GM19452 (cell line): ENCODE results near the gene ARMC12.
"Not testable (repeated sequence)": the region's sequence is repeated elsewhere in the genome, so short reads cannot be mapped to it uniquely, and the experiment has no call there.

Experiments
- ATAC-seq: cut with Tn5 transposase; IDR thresholded peaks from one replicate; pipeline ENCODE4 v1.9.1; 2021; ENCODE audit not compliant: unreplicated experiment

ARMC12 gene, protein sequence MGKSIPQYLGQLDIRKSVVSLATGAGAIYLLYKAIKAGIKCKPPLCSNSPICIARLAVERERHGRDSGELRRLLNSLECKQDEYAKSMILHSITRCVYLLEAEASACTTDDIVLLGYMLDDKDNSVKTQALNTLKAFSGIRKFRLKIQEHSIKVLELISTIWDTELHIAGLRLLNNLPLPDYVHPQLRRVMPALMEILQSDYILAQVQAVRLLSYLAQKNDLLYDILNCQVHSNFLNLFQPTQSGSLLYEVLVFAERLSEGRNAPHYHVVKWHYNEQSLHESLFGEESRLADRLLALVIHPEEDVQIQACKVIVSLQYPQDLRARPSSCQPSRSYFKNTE

DNA sequence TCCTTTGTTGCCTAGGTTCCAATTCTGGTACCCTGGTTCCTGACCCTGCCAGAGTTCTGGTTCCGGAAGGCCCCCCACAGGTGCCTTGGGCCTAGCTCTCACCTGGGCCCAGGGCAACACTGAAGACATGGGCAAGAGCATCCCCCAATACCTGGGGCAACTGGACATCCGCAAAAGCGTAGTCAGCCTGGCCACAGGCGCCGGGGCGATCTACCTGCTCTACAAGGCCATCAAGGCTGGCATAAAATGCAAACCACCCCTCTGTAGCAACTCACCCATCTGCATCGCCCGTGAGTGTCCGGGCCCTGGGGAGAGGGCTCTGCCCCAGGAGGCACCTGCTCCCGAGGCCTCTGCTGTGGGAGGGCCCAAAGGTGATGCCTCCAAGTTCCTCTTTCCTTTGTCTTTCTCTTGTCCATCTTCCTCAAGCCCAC is at the start of gene ARMC12:
ARMC12 (plus strand) TSS at position 51 of the 431 bp plus-strand sequence; CDS start at position 128, 77 bp downstream.
- ATAC-seq: no peak

DNA sequence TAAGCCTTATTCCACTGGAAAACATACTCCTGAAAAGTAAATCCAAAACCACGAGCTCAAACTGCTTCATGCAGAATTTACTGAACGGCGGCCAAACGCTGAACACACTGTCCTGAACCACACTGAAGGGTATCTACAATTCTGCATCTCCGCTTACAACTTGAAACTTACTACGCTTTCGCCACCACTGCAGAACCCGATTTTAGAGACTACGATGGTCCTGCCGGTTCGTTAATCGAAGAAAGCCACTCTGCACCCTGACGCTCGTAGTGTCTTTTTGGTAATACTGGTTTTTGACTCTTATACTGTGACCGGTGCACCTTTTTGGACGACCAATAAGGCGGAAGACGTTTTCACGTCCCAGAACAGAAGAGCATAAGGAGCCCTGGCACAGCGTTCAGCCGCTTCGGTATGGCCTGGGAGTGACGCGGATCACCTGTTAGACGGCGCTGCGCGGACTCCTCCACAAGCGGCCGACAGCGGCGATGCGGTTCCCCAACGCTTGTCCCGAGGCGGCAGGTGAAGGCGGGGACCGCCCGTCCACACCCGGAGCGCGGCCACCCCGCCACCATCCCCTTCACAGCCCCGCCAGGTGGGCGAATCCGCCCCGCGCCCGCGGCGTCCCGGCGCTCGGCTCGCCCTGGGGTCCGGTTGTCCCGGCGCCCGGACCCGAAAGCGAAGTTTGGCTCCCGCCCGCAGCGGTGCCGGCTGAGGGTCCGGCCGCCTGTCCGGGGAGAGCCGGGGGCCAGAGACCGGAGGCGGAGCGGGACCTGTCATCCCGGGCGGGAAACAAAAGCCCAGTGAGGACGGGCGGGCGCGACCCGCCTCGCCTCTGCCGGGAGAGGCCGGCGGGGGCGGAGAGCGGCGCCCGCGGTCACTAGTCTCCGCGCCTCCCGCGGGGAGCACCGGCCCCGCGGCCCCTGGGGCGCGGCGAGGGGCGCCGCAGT is 48.9 kb upstream of the ARMC12 start:
- ATAC-seq: peak; percentile 37

DNA sequence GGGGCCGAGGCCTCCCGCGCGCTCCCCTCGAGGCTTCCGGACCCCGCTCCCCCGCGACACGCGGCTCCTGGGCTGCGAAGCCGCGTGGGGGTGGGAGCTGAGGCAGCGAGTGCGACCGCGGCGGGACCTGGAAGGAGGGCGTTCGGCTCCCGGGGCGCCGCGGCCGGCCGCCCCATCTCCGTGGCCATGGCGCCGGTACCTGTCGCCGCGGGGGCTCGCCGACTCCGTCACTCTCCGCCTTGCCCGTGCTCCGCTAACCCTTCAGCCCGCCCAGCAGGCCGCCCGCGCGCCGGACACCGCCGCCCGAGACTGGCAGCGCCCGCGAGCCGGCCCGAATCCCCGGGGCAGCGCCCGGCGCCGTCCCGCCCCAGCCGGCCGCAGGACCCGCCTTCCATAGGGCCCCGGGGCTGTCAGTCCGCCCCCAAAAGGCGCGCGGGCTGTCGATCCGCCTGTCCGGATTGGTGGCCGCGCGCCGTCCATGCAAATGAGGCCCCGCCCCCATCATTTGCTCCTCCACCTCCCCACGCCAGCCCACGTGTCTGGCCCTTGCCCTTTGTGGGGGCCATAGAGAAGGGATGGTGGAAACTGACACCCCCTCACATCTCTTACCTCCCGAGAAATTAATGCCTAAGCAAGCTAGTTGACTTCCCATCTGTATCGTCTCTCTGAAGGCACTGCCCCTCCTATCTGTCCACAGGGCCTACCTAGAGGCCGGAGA is 48.1 kb upstream of the ARMC12 start, which contains the start of gene FKBP5:
FKBP5 (minus strand) TSS at position 311 of the 718 bp plus-strand sequence. CDS start 46,091 bp downstream, outside the sequence.
- ATAC-seq: peak; percentile 84

DNA sequence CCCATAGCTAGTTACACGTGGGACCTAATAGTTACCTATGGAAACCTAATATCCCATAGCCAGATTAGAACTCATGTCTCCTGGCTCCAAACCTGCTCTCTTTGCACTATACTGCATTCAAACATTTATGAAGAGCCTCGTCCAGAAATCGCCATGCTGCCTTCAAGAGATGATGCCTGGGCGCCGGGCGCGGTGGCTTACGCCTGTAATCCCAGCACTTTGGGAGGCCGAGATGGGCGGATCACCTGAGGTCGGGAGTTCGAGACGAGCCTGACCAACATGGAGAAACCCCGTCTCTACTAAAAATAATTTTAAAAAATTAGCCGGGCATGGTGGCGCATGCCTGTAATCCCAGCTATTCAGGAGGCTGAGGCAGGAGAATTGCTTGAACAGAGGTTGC is 46.8 kb upstream of the ARMC12 start:
- not testable (repeated sequence) for ATAC-seq

DNA sequence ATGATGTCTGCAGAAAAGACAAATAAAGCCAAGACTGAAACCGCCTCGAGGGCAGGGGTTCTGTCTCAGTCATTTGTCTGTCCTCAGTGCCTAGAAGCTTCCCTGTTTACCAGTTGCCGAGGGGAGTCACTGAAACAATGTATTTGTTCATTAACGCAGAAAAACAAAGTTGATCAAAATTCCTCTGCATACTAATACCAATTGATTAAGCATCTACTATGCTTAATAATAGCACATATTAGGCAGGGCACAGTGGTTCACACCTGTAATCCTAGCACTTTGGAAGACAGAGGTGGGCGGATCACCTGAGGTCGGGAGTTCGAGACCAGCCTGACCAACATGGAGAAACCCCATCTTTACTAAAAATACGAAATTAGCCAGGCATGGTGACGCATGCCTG is 46.3 kb upstream of the ARMC12 start:
- ATAC-seq: no peak

DNA sequence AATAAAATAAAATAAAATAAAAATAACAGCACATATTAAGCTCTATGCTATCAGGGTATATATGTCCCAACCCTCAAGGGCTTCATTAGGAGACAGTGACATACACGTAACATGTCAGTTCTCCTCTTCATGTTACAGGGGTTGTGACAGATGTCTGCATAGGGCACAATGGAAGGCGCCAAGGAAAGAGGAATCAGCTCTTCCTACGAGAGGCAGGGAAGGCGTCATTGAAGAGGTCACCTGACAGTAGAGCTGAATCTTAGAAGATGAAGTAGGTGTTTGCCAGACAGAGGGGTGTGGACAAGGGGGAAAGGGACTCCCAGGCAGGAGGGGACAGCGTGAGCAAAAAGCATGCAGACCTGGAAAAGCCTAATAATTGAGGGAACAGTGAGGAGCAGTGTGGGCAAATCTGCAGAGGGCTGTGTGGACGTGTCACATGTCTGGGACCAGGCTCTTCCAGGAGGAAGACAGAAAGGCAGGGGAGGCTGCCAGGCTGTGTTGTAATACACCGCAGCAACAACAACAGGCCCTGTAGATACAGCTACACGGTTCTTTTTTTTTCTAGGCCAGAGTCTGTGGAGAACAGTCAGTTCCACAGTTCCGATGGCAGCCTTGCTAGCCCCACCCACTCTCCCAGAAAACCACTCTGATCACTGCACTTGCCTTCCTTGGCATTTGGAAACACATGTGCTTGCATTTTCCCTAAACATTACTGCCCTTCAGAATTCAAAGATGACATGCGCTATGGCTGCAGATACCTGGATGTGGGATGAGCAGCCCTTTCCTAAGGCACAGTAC is 45.6 kb upstream of the ARMC12 start:
- no peak for ATAC-seq

DNA sequence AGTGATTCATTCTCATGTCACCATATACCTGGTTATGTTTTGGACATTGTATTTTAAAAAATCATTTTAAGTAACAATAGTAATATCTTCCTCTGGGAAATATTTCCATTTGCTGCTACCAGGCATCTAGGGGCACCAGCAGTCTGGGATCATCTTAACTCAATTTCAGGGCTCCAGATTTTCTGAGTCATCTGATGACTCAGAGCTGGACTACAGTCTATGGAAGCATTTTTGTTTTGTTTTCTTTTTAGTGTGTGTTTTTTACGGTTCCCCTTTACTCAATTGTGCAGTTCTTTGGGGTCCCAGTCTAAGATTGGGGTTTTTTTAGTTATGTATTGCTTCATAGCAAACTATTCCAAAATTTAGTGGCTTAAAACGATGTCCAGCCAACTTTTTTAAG is 42.4 kb upstream of the ARMC12 start:
- no peak for ATAC-seq

DNA sequence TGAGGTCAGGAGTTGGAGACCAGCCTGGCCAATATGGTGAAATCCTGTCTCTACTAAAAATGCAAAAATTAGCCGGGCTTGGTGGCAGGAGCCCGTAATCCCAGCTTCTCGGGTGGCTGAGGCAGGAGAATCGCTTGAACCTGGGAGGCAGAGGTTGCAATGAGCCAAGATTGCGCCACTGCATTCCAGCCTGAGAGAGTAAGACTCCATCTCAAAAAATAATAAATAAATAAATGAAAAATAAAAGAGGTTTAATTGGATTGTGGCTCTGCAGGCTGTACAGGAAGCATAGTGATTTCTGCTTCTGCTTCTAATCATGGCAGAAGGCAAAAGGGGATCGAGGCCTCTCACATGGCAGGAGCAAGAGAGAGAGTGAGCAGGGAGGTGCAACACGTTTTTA is 38.4 kb upstream of the ARMC12 start:
- ATAC-seq: not testable (repeated sequence)

DNA sequence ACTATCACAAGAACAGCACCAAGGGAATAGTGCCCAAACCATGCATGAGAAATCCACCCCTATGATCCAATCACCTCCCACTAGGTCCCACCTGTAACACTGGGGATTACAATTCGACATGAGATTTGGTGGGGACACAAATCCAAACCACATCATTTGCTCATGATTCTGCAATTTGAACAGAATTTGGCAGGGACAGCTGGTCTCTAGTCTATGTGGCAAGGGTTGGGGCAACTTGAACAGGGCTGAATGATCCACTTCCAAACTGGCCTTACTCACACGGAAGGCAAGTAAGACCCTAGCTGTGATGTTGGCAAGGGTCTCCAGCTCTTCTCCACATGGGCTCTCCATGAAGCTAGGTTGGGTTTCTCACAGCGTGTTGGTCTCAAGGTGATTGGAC is 38.0 kb upstream of the ARMC12 start:
- no peak for ATAC-seq

DNA sequence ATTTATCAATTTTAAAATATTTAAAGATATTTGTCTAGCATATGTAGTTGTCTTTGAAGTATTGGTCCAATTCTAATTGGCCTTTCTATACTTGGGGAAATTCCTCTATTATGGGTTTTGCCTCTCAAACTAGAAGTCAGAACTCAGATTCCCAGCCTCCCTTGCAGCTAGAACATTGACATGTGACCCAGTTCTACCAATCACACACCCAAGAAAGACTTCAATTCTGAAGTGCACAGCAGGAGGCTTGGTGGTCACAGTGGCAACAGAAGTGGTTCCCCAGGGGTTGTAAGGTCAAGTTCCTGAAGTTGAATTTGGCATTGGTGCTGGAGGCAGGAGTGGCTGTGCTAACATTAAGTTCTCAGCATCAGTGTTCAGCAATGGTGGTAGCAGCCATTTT is 33.3 kb upstream of the ARMC12 start:
- no peak for ATAC-seq

DNA sequence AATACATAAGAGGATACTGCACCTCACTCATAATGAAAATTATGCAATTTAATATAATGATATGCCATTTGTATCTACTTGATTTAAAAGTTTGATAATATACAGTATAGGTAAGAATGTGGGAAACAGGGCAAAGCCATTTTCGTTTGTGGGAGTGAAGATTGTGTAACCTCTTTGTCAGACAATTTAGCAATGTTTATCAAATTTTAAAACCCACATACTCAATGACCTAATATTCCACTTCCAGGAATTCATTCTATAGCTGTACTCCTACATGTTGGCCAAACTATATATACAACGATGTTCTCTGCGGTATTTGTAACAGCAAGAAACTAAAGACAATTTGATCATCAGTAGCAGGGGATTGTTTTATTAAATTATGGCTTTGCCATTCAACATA is 30.4 kb upstream of the ARMC12 start:
- no peak for ATAC-seq

DNA sequence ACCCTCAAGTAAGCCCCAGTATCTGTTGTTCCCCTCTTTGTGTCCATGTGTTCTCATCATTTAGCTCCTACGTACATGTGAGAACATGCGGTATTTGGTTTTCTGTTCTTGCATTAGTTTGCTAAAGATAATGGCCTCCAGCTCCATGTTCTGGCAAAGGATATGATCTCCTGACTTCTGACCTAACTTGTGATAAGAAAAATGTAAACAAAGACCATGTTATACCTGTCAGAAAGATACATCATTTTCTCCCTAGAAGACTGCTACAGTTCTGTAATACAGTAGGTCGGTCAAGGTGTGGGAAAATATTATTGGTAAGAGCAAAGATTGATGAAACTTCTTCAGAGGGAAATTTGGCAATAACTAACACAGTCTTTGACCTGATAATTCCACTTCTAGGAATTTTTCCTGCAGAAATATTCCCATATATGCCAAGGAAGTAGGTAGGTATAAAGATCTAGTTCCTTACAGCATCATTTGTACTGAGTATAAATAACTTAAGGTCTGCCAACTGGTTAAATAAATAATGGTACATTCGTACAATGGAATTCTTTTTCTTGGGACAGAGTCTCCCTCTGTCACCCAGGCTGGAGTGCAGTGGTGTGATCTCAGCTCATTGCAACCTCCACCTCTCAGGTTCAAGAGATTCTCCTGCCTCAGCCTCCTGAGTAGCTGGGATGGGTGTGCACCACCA is 29.0 kb upstream of the ARMC12 start:
- no peak for ATAC-seq

DNA sequence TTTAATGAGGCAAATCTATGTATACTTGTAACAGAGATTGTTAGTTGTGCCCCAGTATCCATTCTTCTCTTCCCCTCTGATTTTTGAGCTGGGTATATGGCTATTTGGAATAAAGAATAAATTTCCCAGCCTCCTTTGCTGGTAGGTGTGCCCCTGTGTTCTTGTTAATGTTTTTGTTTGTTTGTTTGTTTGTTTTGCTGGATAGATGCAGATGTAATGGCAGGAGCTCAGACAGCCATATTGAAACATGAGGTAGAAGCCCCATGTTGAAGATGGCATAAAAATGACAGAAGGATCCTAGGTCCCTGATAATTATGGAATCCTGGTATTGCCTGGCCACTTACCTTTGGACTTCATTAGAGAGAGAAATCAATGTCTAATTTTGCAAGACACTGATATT is 28.2 kb upstream of the ARMC12 start:
- ATAC-seq: no peak

DNA sequence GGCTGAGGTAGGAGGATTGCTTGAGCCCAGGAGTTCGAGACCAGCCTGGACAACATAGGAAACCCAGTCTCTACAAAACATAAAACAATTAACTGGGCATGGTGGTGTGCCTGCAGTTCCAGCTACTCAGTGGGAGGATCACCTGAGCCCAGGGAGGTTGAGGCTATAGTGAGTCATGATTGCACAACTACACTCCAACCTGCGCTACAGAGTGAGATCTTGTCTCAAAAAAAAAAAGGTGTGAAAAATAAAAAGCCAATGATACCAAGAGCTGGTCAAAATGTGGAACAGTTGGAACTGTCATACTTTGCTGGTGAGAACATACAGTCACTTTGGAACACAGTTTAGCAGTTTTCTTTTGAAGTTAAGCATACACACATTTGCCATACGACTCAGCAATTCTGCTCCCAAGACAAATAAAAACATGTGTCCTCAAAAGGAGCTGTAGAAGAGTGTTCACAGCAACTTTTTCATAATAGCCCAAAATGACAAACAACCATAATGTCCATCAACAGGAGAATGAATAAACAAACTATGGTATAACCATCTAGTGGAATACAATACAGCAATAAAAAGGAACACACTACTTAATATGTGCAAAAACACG is 26.5 kb upstream of the ARMC12 start:
- no peak for ATAC-seq

DNA sequence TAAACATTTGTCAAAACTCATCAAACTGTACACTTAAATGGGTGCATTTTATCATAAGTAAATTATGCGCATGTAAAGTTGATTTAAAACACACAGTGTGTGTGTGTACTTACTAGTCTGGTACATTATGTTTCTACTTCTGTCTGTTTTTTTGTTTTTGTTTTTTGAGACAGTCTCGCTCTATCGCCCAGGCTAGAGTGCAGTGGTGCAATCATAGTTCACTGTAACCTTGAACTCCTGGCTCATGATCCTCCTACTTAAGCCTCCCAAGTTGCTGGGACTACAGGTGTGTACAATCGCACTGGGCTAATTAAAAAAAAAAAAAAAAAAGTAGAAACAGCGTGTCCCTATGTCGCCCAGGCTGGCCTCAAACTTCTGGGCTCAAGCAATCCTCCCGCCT is 25.1 kb upstream of the ARMC12 start:
- no peak for ATAC-seq

DNA sequence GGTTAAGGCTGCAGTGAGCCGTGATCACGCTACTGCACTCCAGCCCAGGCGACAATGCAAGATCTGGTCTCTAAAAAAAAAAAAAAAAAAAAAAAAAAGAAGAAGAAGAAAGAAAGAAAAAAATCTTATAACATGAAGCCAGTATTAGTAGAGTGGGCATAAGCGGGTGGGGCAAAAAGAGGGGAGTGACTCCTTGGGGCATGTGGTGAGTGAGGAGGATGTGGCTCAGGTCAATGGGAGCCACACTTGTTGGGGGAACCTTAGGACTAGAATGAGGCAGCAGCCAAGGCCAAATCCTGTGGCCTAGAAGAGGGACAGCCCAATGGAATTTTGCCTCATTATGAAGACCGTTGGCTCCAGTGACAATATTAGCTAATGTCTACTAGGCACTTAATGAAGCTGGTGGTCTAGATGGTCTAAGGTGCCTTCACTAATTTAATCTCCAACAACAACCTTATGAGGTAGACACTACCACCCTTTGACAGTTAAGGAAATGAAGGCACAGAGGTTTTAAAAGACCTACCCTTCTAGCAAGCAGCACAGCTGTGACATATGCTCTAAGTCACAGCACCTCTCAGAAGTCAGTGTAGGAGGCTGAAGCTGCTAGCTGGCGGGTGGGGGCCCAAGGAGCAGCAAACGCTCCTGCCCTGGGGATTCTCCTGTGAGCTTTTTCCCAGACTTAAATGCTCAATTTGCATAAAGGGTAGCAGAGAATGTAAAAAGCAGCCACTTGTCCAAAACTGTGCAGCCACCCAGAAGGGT is 23.6 kb upstream of the ARMC12 start:
- no peak for ATAC-seq

DNA sequence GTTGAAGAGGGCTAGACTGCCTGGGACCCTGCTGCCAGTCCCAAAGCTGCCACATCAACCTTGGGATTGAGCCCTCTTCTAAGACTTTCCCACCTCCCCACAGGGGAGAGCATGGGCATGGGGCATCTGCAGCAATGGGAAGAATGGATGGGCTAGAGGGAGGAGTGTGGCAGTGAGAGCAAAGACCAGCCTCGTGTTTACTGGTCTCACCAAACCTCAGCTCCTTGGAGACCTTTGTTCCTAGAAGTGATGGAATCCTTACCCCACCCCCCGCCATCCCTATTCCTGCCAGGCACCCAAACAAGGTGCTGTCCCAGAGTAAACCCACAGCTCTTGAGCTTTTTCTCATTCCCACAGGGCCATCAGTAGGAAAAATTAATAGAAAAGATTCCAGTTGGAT is 20.0 kb upstream of the ARMC12 start:
- no peak for ATAC-seq

DNA sequence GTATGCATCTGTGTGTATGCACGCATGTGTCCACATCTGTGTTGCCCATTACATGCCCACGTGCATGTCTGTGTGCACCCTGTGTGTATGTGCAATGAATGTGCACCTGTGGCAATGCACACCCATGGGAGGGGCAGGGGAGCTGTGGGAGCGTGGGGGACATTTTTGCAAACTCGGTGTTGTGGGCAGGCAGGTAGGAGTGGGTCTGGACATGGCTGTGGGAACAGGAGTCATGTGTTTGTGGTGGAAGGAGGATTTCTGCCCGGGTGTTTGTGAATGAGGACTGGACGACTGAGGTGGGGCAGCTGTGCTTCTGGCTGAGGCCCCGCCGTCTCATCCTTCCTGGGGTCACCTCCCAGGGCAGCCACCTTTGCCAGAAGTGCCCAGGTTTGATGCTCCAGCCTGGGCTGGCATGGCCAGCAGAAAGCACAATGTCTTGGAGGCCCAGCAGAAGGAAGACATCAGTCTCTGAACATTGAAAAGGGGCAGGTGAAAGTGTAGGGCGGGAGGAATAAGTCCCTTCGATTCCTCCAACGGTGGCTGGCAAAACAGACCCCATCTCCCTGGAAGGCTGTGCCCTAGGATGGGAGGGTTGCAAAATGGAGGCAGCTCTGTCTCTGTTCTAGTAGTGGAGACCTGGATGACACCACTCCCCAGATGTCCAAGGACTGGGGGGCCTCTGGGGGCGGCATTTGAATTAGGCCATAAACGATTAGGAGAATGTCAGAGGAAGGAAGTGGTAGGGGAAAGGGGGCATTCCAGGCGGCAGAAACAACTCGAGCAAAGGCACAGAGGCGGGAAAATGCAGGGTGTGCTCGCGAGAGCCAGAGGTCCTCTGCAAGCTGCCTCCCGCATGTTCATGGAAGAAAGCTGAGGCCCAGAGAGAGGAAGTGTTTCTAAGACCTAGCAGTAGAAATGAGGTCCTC is 19.1 kb upstream of the ARMC12 start:
- ATAC-seq: no peak
